K562 (cell line): ENCODE measurements around the gene AOC3. TPM values are rescaled to one million over a fixed set of nuclear protein-coding genes. Genes with fewer than 3 reads are reported as not detected.

ENCODE experiments used
- ATAC-seq: fragments of 200-7000 bp; cut with Tn5 transposase; 3 replicates; pipeline ENCODE4 v1.9.1; 2020; ENCODE audit warnings: moderate library complexity
- BruUV-seq: library from RNA; stranded (reverse); fragments of 400-500 nt; replicated peaks from 2 replicates; lab custom pipeline; 2021; lab: Mats Ljungman, UMichigan
- CTCF ChIA-PET: fragments of 300-600 bp; formaldehyde crosslinking; extraction: SDS; loops from one replicate; lab custom pipeline; 2021; ENCODE audit warnings: low intra/inter-chr PET ratio; lab: Yijun Ruan, JAX
- POLR2A ChIA-PET: fragments of 300-600, 350-650 bp; sonication (Branson Sonifier 250); formaldehyde crosslinking; extraction: SDS; loops from one replicate; lab custom pipeline; 2021; ENCODE audit warnings: antibody characterized with exemption, inconsistent platforms; lab: Yijun Ruan, JAX
- DNase-seq, 4 experiments: peaks; one replicate each; pipeline versions ENCODE4 v3.0.0 to v3.0.0-alpha.2; 2011 to 2018; ENCODE audit warnings: low spot score in 3 of 4, mixed read lengths in 3 of 4; ENCODE audit errors: extremely low read depth in 1 of 4
- FAIRE-seq: peaks from 2 replicates; lab custom pipeline; 2011; peaks lifted over from hg19 to GRCh38; lab: Jason Lieb, UNC
- H2AFZ ChIP-seq: 2 replicates; pipeline ENCODE4 v1.6.0; 2011; ENCODE audit warnings: low read depth, low read length, control low read depth, inconsistent platforms
- H3K27ac ChIP-seq: fragments of 200-600 bp; 3 replicates; pipeline ENCODE4 v1.8.0; 2011; ENCODE audit warnings: low read depth, mild to moderate bottlenecking, control low read depth, inconsistent platforms, low read length, moderate library complexity, mixed read lengths; ENCODE audit errors: extremely low read depth
- H3K27me3 ChIP-seq, 2 experiments: fragments of 300-600 bp in 1 of 2; 2 replicates in 1 of 2; 3 replicates in 1 of 2; pipeline versions ENCODE4 v1.6.0 to v1.8.0; 2011; ENCODE audit warnings: inconsistent platforms in 2 of 2, low read length in 2 of 2, mild to moderate bottlenecking in 1 of 2, mixed read lengths in 1 of 2, moderate library complexity in 1 of 2; ENCODE audit not compliant: control insufficient read depth in 2 of 2, insufficient read depth in 2 of 2
- H3K36me3 ChIP-seq: fragments of 300-600 bp; 3 replicates; pipeline ENCODE4 v1.8.0; 2011; ENCODE audit warnings: mild to moderate bottlenecking, low read length, inconsistent platforms; ENCODE audit not compliant: control insufficient read depth, insufficient read depth
- H3K4me1 ChIP-seq, 2 experiments: fragments of 200-600 bp in 1 of 2; replicated peaks in 1 of 2; 2 replicates in 1 of 2; 3 replicates in 1 of 2; pipeline versions ENCODE4 v1.5.1 to v1.8.0; 2011; ENCODE audit warnings: inconsistent platforms in 2 of 2, low read length in 2 of 2, mild to moderate bottlenecking in 1 of 2, mixed read lengths in 1 of 2, moderate library complexity in 1 of 2; ENCODE audit not compliant: control insufficient read depth in 2 of 2, insufficient read depth in 2 of 2
- H3K4me2 ChIP-seq: 2 replicates; pipeline ENCODE4 v1.6.1; 2011; ENCODE audit warnings: low read length, control low read depth, inconsistent platforms, mixed read lengths; ENCODE audit not compliant: insufficient read depth
- H3K4me3 ChIP-seq: fragments of 200-600 bp; sonication (generic), shearing (Covaris generic); 2 replicates; pipeline ENCODE4 v1.5.1; 2016; ENCODE audit warnings: control low read depth, inconsistent platforms
- H3K79me2 ChIP-seq: fragments of 200-600 bp; 3 replicates; pipeline ENCODE4 v1.8.0; 2011; ENCODE audit warnings: low read length, inconsistent platforms; ENCODE audit not compliant: control insufficient read depth, insufficient read depth
- H3K9ac ChIP-seq, 2 experiments: 2 replicates each; pipeline versions ENCODE4 v1.6.0 to v1.6.1; 2011; ENCODE audit warnings: low read depth in 2 of 2, low read length in 2 of 2, control low read depth in 1 of 2, inconsistent platforms in 1 of 2, mild to moderate bottlenecking in 1 of 2, mixed read lengths in 1 of 2; ENCODE audit not compliant: insufficient read depth in 1 of 2
- H3K9me1 ChIP-seq: one replicate; pipeline ENCODE4 v1.6.0; 2011; ENCODE audit warnings: inconsistent platforms, mild to moderate bottlenecking, low read length, moderate library complexity; ENCODE audit not compliant: control insufficient read depth, insufficient read depth
- H3K9me3 ChIP-seq: replicated peaks from 2 replicates; pipeline ENCODE4 v1.5.1; 2011; ENCODE audit warnings: low read depth, low read length, inconsistent platforms; ENCODE audit not compliant: control insufficient read depth, insufficient read depth
- H4K20me1 ChIP-seq: replicated peaks from 2 replicates; pipeline ENCODE4 v1.6.1; 2011; ENCODE audit warnings: low read length, inconsistent platforms, mixed read lengths; ENCODE audit not compliant: control insufficient read depth, insufficient read depth
- RBFOX2 ChIP-seq: fragments of 200-400 bp; formaldehyde crosslinking; IDR thresholded peaks from 2 replicates; pipeline ENCODE4 v1.6.1; 2017; ENCODE audit warnings: low read depth, mild to moderate bottlenecking, low read length, moderate library complexity
- SPI1 ChIP-seq: IDR thresholded peaks from 2 replicates; pipeline ENCODE4 v1.6.1; 2011; ENCODE audit warnings: low read depth, low read length, control low read depth, borderline replicate concordance
- ZNF316 ChIP-seq: fragments of 450-650 bp; IDR thresholded peaks from 2 replicates; pipeline ENCODE4 v1.6.1; 2016
- WGBS: fragments of 100-300 bp; shearing (Covaris generic); methylation state at CpG from one replicate; pipeline ENCODE4 v1.1.6; 2016; ENCODE audit warnings: low coverage, mixed read lengths; ENCODE audit not compliant: insufficient coverage; ENCODE audit errors: missing lambda C conversion rate; 5-methylcytosine and 5-hydroxymethylcytosine counted together
- in situ Hi-C: fragments of 300-500 bp; cut with MboI; formaldehyde crosslinking; loops from 4 replicates; pipeline ENCODE4 v1.15.0; 2018; ENCODE audit warnings: inconsistent platforms, mixed read lengths
- intact Hi-C: fragments of 100-400 bp; cut with micrococcal nuclease; formaldehyde crosslinking; loops from 2 replicates; pipeline ENCODE4 v1.14.2; 2022
- polyA plus RNA-seq, 8 experiments: library from polyadenylated mRNA; depleted of rRNA in 4 of 8; stranded (reverse) in 5 of 8; unstranded in 3 of 8; fragments of >200 nt; fragmentation: Nextera tagmentation in 2 of 8; fragmentation: Illumina TruSeq in 1 of 8; extraction: Ambion mirVana in 2 of 8; extraction: Trizol in 1 of 8; gene quantifications; 2 replicates each; pipeline versions ENCODE4 v1.2.1 to v1.2.3, GENCODE V29; 2011 to 2014; ENCODE audit warnings: inconsistent platforms in 1 of 8, missing spikeins in 1 of 8
- total RNA-seq, 7 experiments: library from RNA; depleted of rRNA in 6 of 7; stranded (reverse); fragments of >200 nt in 6 of 7; fragmentation: Illumina TruSeq in 2 of 7; extraction: Trizol in 2 of 7; gene quantifications; 2 replicates each; pipeline versions ENCODE4 v1.2.1 to v1.2.3, GENCODE V29; 2011 to 2021; ENCODE audit warnings: low replicate concordance in 1 of 7
- TF ChIP-seq, protein P1 (sequence below): fragments of 450-650 bp; IDR thresholded peaks from 2 replicates; pipeline ENCODE4 v1.6.1; 2016; ENCODE audit warnings: antibody characterized with exemption

AOC3 gene
- total and polyA plus RNA-seq, 9 of the 15 experiments (the other 6 are each of a cell fraction or from before 2014, with no cell fraction given): 0.09 to 0.42 (median 0.22) TPM; not detected in 3

DNA sequence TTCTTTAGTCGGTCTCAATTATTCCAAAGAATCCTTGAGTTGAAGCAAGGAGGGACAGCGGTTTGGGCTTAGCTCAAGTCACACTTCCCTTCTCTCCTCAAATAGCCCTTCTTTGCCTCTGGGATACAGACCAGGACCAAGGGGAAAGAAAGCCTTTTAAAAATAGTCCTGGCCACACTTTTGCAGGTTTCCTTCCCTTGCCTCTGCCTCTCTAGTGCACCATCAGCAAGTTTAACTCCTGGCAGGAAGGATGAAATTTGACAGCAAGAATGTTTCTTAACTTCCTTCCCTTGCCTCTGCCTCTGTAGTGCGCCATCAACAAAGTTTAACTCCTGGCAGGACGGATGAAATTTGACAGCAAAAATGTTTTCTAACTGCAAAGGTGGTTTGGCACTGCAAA lies 42.4 kb downstream of the AOC3 start:
- H3K9me1 ChIP-seq: no peaks in the 10 kb centered on the region
- ATAC-seq (no peak), DNase-seq (no peak)
- no TSS peak for BruUV-seq
- intact Hi-C loops (no loop called here), in situ Hi-C loops (no loop called here)
- no peaks in the 10 kb centered on the region for H3K36me3 ChIP-seq
- no peak overlapping the region for H3K27ac ChIP-seq
- CTCF ChIA-PET: no interaction called here
- H3K9ac ChIP-seq: no peak overlapping the region
- H4K20me1 ChIP-seq: no peaks in the 10 kb centered on the region
- H3K79me2 ChIP-seq: no peaks in the 10 kb centered on the region
- H3K4me1 ChIP-seq: no peaks in the 10 kb centered on the region
- TF ChIP-seq SPI1 (no peak), ZNF316 (0 out of 2 replicates have a peak, but pooled peaks have one; percentile 5)
- TF ChIP-seq, all 486 proteins: peak for 1
- Histone ChIP-seq H2AFZ (peak overlapping the region; percentile 38; the same call in 1 of the 2 replicates), H3K9me3 (no peaks in the 10 kb centered on the region; the same call in 1 of the 2 replicates), H3K27me3 (peaks cover 0 to 4% of the 10 kb centered on the region in 2 experiments; a peak in 2 of 5 replicates), H3K4me3 (no peak overlapping the region), H3K4me2 (no peak overlapping the region)
- POLR2A ChIA-PET: interaction anchor here (0.6 to 0.8 kb wide), 2 partner anchors 15 to 25 kb away, joined by 3 read pairs; no protein-coding TSS in a partner anchor
- no peak for FAIRE-seq
- 29% methylated on average over 4 of the region's 4 CpGs for WGBS

DNA sequence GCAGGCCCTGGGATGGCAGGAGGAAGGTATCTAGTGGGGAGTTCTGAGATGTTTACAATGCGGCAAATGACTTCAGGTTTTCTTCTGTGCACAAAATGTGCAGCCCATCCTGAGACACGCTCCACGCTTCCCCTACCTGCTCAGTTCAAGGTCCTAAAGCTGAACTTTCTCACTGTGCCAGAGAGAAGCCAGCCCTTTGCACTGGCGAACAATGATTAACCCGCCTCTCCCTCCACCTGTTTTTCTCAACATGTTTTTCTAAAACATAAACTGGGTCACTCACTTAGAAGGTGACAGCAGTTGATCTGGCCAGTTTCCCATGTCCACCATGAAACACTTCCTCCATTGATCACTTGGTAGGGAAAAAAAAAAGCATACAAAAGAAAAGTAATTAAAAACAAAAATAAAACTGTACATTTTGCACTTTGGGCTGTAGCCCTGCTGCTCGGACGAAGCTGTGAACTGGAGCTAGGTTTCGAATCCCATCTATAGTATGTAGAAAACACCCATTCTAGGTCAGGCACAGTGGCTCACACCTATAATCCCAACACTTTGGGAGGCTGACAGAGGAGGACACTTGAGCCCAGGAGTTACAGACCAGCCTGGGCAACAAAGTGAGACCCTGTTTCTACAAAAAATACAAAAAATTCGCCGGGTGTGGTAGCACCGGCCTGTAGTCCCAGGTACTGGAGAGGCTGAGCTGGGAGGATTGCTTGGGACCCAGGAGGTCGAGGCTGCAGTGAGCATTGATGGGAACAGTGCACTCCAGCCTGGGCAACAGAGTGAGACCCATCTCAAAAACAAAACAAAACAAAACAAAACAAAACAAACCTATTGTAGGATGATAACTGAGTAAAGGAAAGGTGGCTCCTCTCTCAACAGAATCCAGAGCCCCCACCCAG lies 43.5 kb downstream of the AOC3 start:
- Histone ChIP-seq H3K36me3 (no peaks in the 10 kb centered on the region), H3K9me3 (no peaks in the 10 kb centered on the region; the same call in 1 of the 2 replicates), H4K20me1 (no peaks in the 10 kb centered on the region), H3K79me2 (no peaks in the 10 kb centered on the region), H3K4me2 (no peak overlapping the region), H3K4me3 (no peak overlapping the region), H3K9me1 (no peaks in the 10 kb centered on the region), H3K27ac (no peak overlapping the region), H3K4me1 (no peaks in the 10 kb centered on the region), H3K9ac (no peak overlapping the region), H2AFZ (peak overlapping the region; percentile 43), H3K27me3 (peaks cover 0 to 7% of the 10 kb centered on the region in 2 experiments; a peak in 2 of 5 replicates)
- TF ChIP-seq RBFOX2: no peak
- TF ChIP-seq, protein P1, sequence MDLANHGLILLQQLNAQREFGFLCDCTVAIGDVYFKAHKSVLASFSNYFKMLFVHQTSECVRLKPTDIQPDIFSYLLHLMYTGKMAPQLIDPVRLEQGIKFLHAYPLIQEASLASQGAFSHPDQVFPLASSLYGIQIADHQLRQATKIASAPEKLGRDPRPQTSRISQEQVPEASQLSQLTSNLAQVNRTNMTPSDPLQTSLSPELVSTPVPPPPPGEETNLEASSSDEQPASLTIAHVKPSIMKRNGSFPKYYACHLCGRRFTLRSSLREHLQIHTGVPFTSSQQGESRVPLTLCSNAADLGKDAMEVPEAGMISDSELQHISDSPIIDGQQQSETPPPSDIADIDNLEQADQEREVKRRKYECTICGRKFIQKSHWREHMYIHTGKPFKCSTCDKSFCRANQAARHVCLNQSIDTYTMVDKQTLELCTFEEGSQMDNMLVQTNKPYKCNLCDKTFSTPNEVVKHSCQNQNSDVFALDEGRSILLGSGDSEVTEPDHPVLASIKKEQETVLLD: no peak
- WGBS: 31% methylated on average over 12 of the region's 12 CpGs
- CTCF ChIA-PET: no interaction called here
- POLR2A ChIA-PET: interaction anchor here (0.6 to 0.8 kb wide), 4 partner anchors 15 to 1590 kb away, joined by 3 to 4 read pairs (median 3); no protein-coding TSS in a partner anchor
- FAIRE-seq (no peak), DNase-seq (no peak), ATAC-seq (no peak)
- in situ Hi-C loops: no loop called here
- no TSS peak for BruUV-seq
- intact Hi-C loops: no loop called here
